MM.1S (cell line): ENCODE measurements around the gene ACTBL2.
A peak's percentile ranks its signal among the peaks of the same experiment; 100 is the strongest.

Experiments
- DNase-seq: peaks from one replicate; pipeline ENCODE4 v3.0.0-alpha.2; 2015
- H2AFZ ChIP-seq: fragments of 300-600 bp; sonication (generic); 2 replicates; pipeline ENCODE4 v1.6.0; 2016; ENCODE audit warnings: antibody characterized with exemption, low read length
- H3F3A ChIP-seq: fragments of 300-600 bp; sonication (generic); 2 replicates; pipeline ENCODE4 v1.6.1; 2016; ENCODE audit warnings: mild to moderate bottlenecking, antibody characterized with exemption, low read length, moderate library complexity, mixed read lengths; ENCODE audit not compliant: insufficient read depth
- H3K27ac ChIP-seq: fragments of 300-600 bp; sonication (generic); 2 replicates; pipeline ENCODE4 v1.5.1; 2016; ENCODE audit warnings: mild to moderate bottlenecking, low read length
- H3K27me3 ChIP-seq: fragments of 300-600 bp; sonication (generic); replicated peaks from 2 replicates; pipeline ENCODE4 v1.6.0; 2016; ENCODE audit warnings: low read length; ENCODE audit not compliant: insufficient read depth
- H3K36me3 ChIP-seq: fragments of 300-600 bp; sonication (generic); replicated peaks from 2 replicates; pipeline ENCODE4 v1.6.1; 2016; ENCODE audit warnings: mild to moderate bottlenecking, low read length, mixed read lengths; ENCODE audit not compliant: insufficient read depth
- H3K4me1 ChIP-seq: fragments of 300-600 bp; sonication (generic); 2 replicates; pipeline ENCODE4 v1.6.1; 2016; ENCODE audit warnings: low read length, mixed read lengths
- H3K4me2 ChIP-seq: fragments of 300-600 bp; sonication (generic); 2 replicates; pipeline ENCODE4 v1.6.0; 2016; ENCODE audit warnings: low read depth, low read length
- H3K4me3 ChIP-seq: fragments of 300-600 bp; sonication (generic); 2 replicates; pipeline ENCODE4 v1.5.1; 2016; ENCODE audit warnings: low read length, mixed read lengths
- H3K79me2 ChIP-seq: fragments of 300-600 bp; sonication (generic); 2 replicates; pipeline ENCODE4 v1.6.1; 2016; ENCODE audit warnings: mixed run types, low read length, mixed read lengths
- H3K9ac ChIP-seq: fragments of 300-600 bp; sonication (generic); 2 replicates; pipeline ENCODE4 v1.6.1; 2016; ENCODE audit warnings: low read length, mixed read lengths
- H3K9me2 ChIP-seq: fragments of 300-600 bp; sonication (generic); replicated peaks from 2 replicates; pipeline ENCODE4 v1.6.1; 2016; ENCODE audit warnings: mild to moderate bottlenecking, low read length, mixed read lengths; ENCODE audit not compliant: insufficient read depth
- H3K9me3 ChIP-seq: fragments of 300-600 bp; sonication (generic); replicated peaks from 2 replicates; pipeline ENCODE4 v1.6.1; 2016; ENCODE audit warnings: mild to moderate bottlenecking, low read length, mixed read lengths; ENCODE audit not compliant: insufficient read depth
- H4K20me1 ChIP-seq: fragments of 300-600 bp; sonication (generic); 2 replicates; pipeline ENCODE4 v1.6.1; 2016; ENCODE audit warnings: mild to moderate bottlenecking, low read length, moderate library complexity, mixed read lengths; ENCODE audit not compliant: insufficient read depth
- CTCF ChIP-seq: fragments of 300-600 bp; sonication (generic); IDR thresholded peaks from 2 replicates; pipeline ENCODE4 v1.5.1; 2016; ENCODE audit warnings: antibody characterized with exemption, low read length, mixed read lengths
- EZH2 ChIP-seq: fragments of 300-600 bp; sonication (generic); optimal IDR thresholded peaks from 2 replicates; pipeline ENCODE3; 2017; ENCODE audit warnings: low read depth, mild to moderate bottlenecking, antibody characterized with exemption, low read length, mixed read lengths
- EZH2phosphoT487 ChIP-seq: fragments of 300-600 bp; sonication (generic); IDR thresholded peaks from 2 replicates; pipeline ENCODE4 v1.6.1; 2018; ENCODE audit warnings: antibody characterized with exemption, low read length

The ACTBL2 gene

GRCh38 chr5:57499262-57500050 is 16.8 kb upstream of the ACTBL2 start:
- Histone ChIP-seq H3K27ac (peak overlapping the region; percentile 73; the same call in 1 of the 2 replicates), H3K9me3 (no peaks in the 10 kb centered on the region), H3K4me2 (peak overlapping the region; percentile 59), H3K79me2 (no peaks in the 10 kb centered on the region), H4K20me1 (no peaks in the 10 kb centered on the region), H3K9me2 (no peaks in the 10 kb centered on the region), H3K27me3 (no peaks in the 10 kb centered on the region), H2AFZ (peak overlapping the region; percentile 52; the same call in 1 of the 2 replicates), H3K36me3 (no peaks in the 10 kb centered on the region), H3K9ac (peak overlapping the region; percentile 52), H3K4me1 (peaks cover 31% of the 10 kb centered on the region), H3K4me3 (peak overlapping the region; percentile 63), H3F3A (peaks cover 28% of the 10 kb centered on the region)
- DNase-seq: peak; percentile 84
- TF ChIP-seq EZH2 (no peak), CTCF (peak; percentile 90)

GRCh38 chr5:57497733-57498132 is 15.1 kb upstream of the ACTBL2 start:
- Histone ChIP-seq H3K4me3 (no peak overlapping the region), H4K20me1 (no peaks in the 10 kb centered on the region), H3K27ac (no peak overlapping the region), H2AFZ (no peak overlapping the region), H3K9me2 (no peaks in the 10 kb centered on the region), H3K9me3 (no peaks in the 10 kb centered on the region), H3K79me2 (no peaks in the 10 kb centered on the region), H3F3A (peaks cover 29% of the 10 kb centered on the region), H3K27me3 (no peaks in the 10 kb centered on the region), H3K36me3 (no peaks in the 10 kb centered on the region), H3K4me2 (no peak overlapping the region), H3K4me1 (peaks cover 36% of the 10 kb centered on the region), H3K9ac (no peak overlapping the region)
- DNase-seq: no peak
- TF ChIP-seq EZH2phosphoT487 (no peak), CTCF (no peak), EZH2 (no peak)

GRCh38 chr5:57495285-57496086 is 12.9 kb upstream of the ACTBL2 start:
- H3K9me2 ChIP-seq: no peaks in the 10 kb centered on the region
- no peaks in the 10 kb centered on the region for H3K36me3 ChIP-seq
- H4K20me1 ChIP-seq: no peaks in the 10 kb centered on the region
- peak overlapping the region; percentile 66 for H3K4me2 ChIP-seq
- peaks cover 36% of the 10 kb centered on the region for H3K4me1 ChIP-seq
- H3F3A ChIP-seq: peaks cover 29% of the 10 kb centered on the region
- no peak overlapping the region for H3K9ac ChIP-seq
- peak overlapping the region; percentile 38; the same call in 1 of the 2 replicates for H3K27ac ChIP-seq
- H3K27me3 ChIP-seq: no peaks in the 10 kb centered on the region
- no peaks in the 10 kb centered on the region for H3K9me3 ChIP-seq
- peak overlapping the region; percentile 24; the same call in 1 of the 2 replicates for H2AFZ ChIP-seq
- TF ChIP-seq EZH2: no peak
- TF ChIP-seq EZH2phosphoT487: no peak
- no peak overlapping the region for H3K4me3 ChIP-seq
- H3K79me2 ChIP-seq: no peaks in the 10 kb centered on the region
- peak; percentile 89 for DNase-seq
